B cell (primary cell): ENCODE data around the gene SLC24A3.

Source experiments
- CTCF ChIP-seq: fragments of 200-600 bp; IDR thresholded peaks from one replicate; pipeline ENCODE4 v1.8.0; 2022; ENCODE audit warnings: antibody characterized with exemption, mild to moderate bottlenecking
- EZH2 ChIP-seq: IDR thresholded peaks from 2 replicates; pipeline ENCODE4 v1.6.1; 2012; ENCODE audit warnings: borderline replicate concordance, low read depth, mild to moderate bottlenecking, moderate library complexity, low read length; ENCODE audit not compliant: insufficient read depth, poor library complexity, severe bottlenecking

GRCh38 chr20:19271879-19272651, 59.6 kb downstream of the SLC24A3 start:
- no peak for TF ChIP-seq EZH2
- no peak for TF ChIP-seq CTCF
